ENCODE data around the gene SLC39A5. TPM values are rescaled to one million over a fixed set of nuclear protein-coding genes. Genes with fewer than 3 reads are reported as not detected.

SLC39A5 gene
- total and polyA plus RNA-seq, 2 of the 8 experiments (the other 6 are each of a cell fraction or from before 2014, with no cell fraction given) = 0.27 TPM; not detected in 1

DNA sequence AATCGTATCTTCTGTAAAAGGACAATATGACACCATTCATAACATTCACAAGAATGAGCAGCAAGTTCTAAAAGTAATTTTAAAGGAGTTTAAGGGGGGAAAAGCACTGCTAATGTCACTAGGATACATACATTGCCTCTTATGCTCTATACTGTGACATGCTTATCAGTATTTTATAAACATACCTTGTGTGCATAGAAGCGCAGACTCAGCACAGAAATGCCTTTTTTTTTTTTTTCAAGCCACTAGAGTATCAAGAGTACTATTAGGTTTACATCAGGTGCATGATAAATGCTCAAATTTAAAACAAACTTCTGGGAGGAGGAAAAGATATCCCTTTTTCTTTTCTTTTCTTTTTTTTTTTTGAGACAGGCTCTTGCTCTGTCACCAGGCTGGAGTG lies 27.0 kb upstream of the SLC39A5 start (continued):
- TF ChIP-seq CHD7 (IDR thresholded peaks at IDR 0.05; ENCODE audit: insufficient replicate concordance, low read length) (no peak), MAX (IDR thresholded peaks at IDR 0.05) (no peak), ATF2 (IDR thresholded peaks at IDR 0.05; ENCODE audit: low read length) (no peak), SIX5 (IDR thresholded peaks at IDR 0.05; ENCODE audit: low read depth, low read length) (no peak), SAP30 (IDR thresholded peaks at IDR 0.05; ENCODE audit: insufficient read depth, insufficient replicate concordance, low read length) (no peak)
